ENCODE results near the gene MEI4. TPM values are rescaled to one million over a fixed set of nuclear protein-coding genes. Genes with fewer than 3 reads are reported as not detected.
"Not testable (repeated sequence)": the region's sequence is repeated elsewhere in the genome, so short reads cannot be mapped to it uniquely, and the experiment has no call there.

The MEI4 gene
- total RNA-seq, 4 donors from 2014 or later, result 0.09 TPM; not detected in 3

DNA sequence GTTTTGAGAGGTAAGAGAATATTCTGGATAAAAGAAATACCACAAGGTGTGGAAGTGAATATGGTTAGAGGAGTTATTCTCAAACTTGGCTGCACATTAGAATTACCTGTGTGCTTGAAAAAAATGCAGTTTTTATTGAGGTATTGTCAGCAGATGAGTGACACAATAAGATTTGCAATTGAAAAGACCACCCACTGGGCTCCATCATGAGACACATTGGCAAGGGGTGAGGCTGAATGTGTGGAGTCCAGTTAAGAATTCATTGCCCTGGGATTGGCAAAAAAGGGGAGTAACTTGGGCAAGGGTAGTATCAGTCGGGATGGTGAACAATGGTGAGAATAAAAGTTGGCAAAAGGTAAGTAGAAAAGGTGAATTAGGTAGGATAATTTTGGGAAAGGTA is 63.5 kb downstream of the MEI4 start:
- no peak for DNase-seq (ENCODE audit: low spot score)
- ATAC-seq (ENCODE audit: low FRiP score), result no peak
- no peak for TF ChIP-seq CTCF (IDR thresholded peaks at IDR 0.05)

- not testable (repeated sequence) for ATAC-seq (ENCODE audit: low FRiP score); DNase-seq (ENCODE audit: low spot score)
Measured at GRCh38 chr6:77736010-77736409, 83.2 kb downstream of the MEI4 start.

DNA sequence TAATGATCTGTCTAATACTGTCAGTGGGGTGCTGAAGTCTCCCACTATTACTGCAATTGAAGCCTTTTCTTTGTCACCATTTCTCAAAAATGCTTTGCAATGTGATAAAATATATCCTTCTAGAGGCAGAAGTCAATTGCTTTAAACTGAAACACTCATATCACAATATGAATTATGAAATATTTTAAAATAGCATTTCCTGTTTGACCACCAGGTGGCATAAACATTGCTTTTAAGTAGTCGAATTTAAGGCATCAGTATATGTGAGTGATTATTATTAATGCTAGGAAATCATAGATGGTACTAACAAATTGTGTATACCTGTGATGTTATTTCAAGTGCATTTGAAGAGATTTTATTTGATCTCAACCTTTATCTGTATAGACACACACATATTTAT is 87.5 kb downstream of the MEI4 start:
- no peak for ATAC-seq (ENCODE audit: low FRiP score)
- no peak for DNase-seq (ENCODE audit: low spot score)
- no peak for TF ChIP-seq CTCF (IDR thresholded peaks at IDR 0.05)

DNA sequence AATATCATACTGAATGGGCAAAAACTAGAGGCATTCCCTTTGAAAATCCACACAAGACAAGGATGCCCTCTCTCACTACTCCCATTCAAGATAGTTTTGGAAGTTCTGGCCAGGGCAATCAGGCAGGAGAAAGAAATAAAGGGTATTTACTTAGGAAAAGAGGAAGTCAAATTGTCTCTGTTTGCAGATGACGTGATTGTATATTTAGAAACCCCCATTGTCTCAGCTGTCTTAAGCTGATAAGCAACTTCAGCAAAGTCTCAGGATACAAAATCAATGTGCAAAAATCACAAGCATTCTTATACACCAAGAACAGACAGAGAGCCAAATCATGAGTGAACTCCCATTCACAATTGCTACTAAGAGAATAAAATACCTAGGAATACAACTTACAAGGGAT is 99.3 kb downstream of the MEI4 start:
- not testable (repeated sequence) for ATAC-seq (ENCODE audit: low FRiP score); DNase-seq (ENCODE audit: low spot score)

GRCh38 chr6:77762386-77762785 is 109.5 kb downstream of the MEI4 start:
- DNase-seq (ENCODE audit: low spot score), result no peak

GRCh38 chr6:77763124-77763523 is 110.3 kb downstream of the MEI4 start:
- DNase-seq (ENCODE audit: low spot score), result no peak
- ATAC-seq (ENCODE audit: low FRiP score), result no peak
- no peak for TF ChIP-seq CTCF (IDR thresholded peaks at IDR 0.05)

More at GRCh38 chr6:77762386-77762785, 109.5 kb downstream of the MEI4 start:
- ATAC-seq (ENCODE audit: low FRiP score), result no peak
- no peak for TF ChIP-seq CTCF (IDR thresholded peaks at IDR 0.05)

GRCh38 chr6:77764364-77764763 is 111.5 kb downstream of the MEI4 start:
- ATAC-seq (ENCODE audit: low FRiP score), result no peak
- DNase-seq (ENCODE audit: low spot score), result no peak
- no peak for TF ChIP-seq CTCF (IDR thresholded peaks at IDR 0.05)

DNA sequence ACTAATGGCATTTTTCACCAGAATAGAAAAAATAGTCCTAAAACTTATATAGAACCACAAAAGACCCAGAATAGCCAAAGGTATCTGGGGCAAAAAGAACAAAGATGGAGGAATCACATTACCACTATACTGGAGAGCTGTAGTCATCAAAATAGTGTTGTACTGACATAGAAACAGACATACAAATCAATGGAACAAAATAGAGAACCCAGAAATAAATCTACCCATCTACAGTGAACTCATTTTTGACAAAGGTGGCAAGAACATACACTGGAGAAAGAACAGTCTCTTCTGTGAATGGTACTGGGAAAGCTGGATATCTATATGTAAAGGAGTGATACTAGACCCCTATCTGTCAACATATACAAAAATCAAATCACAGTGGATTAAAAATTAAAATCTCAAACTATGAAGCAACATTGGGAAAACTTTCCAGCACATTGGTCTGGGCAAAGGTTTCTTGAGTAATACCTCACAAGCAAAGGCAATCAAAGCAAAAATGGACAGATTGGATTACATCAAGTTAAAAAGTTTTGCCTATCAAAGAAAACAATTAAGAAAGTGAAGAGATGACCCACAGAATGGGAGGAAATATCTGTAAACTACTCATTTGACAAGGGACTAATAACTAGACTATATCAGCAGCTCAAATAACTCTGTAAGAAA is 120.5 kb downstream of the MEI4 start:
- no peak for DNase-seq (ENCODE audit: low spot score)
- TF ChIP-seq CTCF (IDR thresholded peaks at IDR 0.05), result no peak

More for the DNA sequence above, 120.5 kb downstream of the MEI4 start:
- no peak for ATAC-seq (ENCODE audit: low FRiP score)
